ENCODE measurements around the gene MUC20. TPM values are rescaled to one million over a fixed set of nuclear protein-coding genes. Genes with fewer than 3 reads are reported as not detected.

Gene MUC20
- total RNA-seq, 1 experiment from 2014 or later: not detected

- H4K20me1 ChIP-seq (ENCODE audit: control insufficient read depth, insufficient read depth, insufficient read length): no peaks in the 10 kb centered on the region
- no peaks in the 10 kb centered on the region for H3K79me2 ChIP-seq (ENCODE audit: insufficient read depth, low read length)
- no peak overlapping the region for H3T11ph ChIP-seq (ENCODE audit: low read length)
- no peak overlapping the region for H2BK12ac ChIP-seq (ENCODE audit: insufficient read length, low read depth, low read length)
- no peak overlapping the region for H2AK5ac ChIP-seq (ENCODE audit: insufficient read length, low read length)
- WGBS (ENCODE audit: extremely low coverage, insufficient read length, low lambda C conversion rate): no CpG with 5 or more reads among the region's 18 CpGs
- H3K27ac ChIP-seq (ENCODE audit: insufficient read length, low read depth, low read length): no peak overlapping the region
- H3K23me2 ChIP-seq (ENCODE audit: insufficient read length, low read depth, low read length, poor library complexity, severe bottlenecking): no peaks in the 10 kb centered on the region
- H2BK5ac ChIP-seq (ENCODE audit: insufficient read length, low read length): no peak overlapping the region
- H3K56ac ChIP-seq (ENCODE audit: insufficient read length, low read depth, low read length): no peak overlapping the region
- H3K18ac ChIP-seq (ENCODE audit: insufficient read length, low read depth, low read length): no peak overlapping the region
- no peak overlapping the region for H4K5ac ChIP-seq (ENCODE audit: insufficient read length, low read depth, low read length)
- Mint-ChIP-seq H3K27ac (peak overlapping the region in 2 of 3 experiments; percentile 8 to 81; a peak in 2 of 7 replicates), H3K9me3 (no peaks in the 10 kb centered on the region), H3K4me1 (no peaks in the 10 kb centered on the region), H3K27me3 (ENCODE audit: low read depth) (peaks cover 27% of the 10 kb centered on the region), H3K36me3 (ENCODE audit: insufficient read depth in 1 of 3, low read depth in 3 of 3) (no peaks in the 10 kb centered on the region), H3K4me3 (no peak overlapping the region)
- no peak overlapping the region for H3K4ac ChIP-seq (ENCODE audit: low read depth, low read length)
- H2AFZ ChIP-seq (ENCODE audit: low read length): no peak overlapping the region
- no peak overlapping the region for H4K8ac ChIP-seq (replicated peaks; ENCODE audit: insufficient read length, low read depth, low read length)
- H2BK15ac ChIP-seq (ENCODE audit: low read depth, low read length): no peak overlapping the region
- H3K14ac ChIP-seq (ENCODE audit: insufficient read depth, low read length): no peak overlapping the region
- no peak overlapping the region for H4K91ac ChIP-seq (ENCODE audit: insufficient read length, low read depth, low read length)
- no peak overlapping the region for H3K4me2 ChIP-seq (ENCODE audit: insufficient read depth, insufficient read length, low read length)
- H3K9me3 ChIP-seq (ENCODE audit: control insufficient read depth, low read depth, low read length): no peaks in the 10 kb centered on the region
- no peak overlapping the region for H2BK20ac ChIP-seq (ENCODE audit: low read depth, low read length, poor library complexity, severe bottlenecking)
- H3K9ac ChIP-seq (ENCODE audit: extremely low read depth, insufficient read length, low read length): no peak overlapping the region
- no peaks in the 10 kb centered on the region for H3K79me1 ChIP-seq (ENCODE audit: insufficient read depth, low read depth, low read length, poor library complexity, severe bottlenecking)
- TF ChIP-seq CTCF (conservative IDR thresholded peaks at IDR 0.05): no peak
- no peak overlapping the region for H3K23ac ChIP-seq (ENCODE audit: insufficient read length, low read depth, low read length)
- DNase-seq: no peak
- H3K4me1 ChIP-seq (ENCODE audit: insufficient read depth, low read length): no peaks in the 10 kb centered on the region
- no peaks in the 10 kb centered on the region for H3K27me3 ChIP-seq (ENCODE audit: insufficient read depth, low read length)
- no peak overlapping the region for H2BK120ac ChIP-seq (ENCODE audit: low read depth, low read length, poor library complexity, severe bottlenecking)
These were observed 8.9 kb downstream of the MUC20 start for GRCh38 chr3:195729476-195730251.

All from H9 (cell line).